SK-N-SH (cell line): ENCODE data around the gene DCHS2.

Experiments
- ELF1 ChIP-seq: IDR thresholded peaks from 2 replicates; pipeline ENCODE4 v1.4.0; 2012
- EP300 ChIP-seq, 2 experiments: IDR thresholded peaks; 2 replicates each; pipeline versions ENCODE4 v1.4.0 to v1.6.1; 2012; ENCODE audit warnings: borderline replicate concordance in 1 of 2, low read depth in 1 of 2, low read length in 1 of 2
- JUND ChIP-seq: IDR thresholded peaks from 2 replicates; pipeline ENCODE4 v1.4.0; 2012
- MXI1 ChIP-seq: IDR thresholded peaks from 2 replicates; pipeline ENCODE4 v1.6.1; 2012; ENCODE audit warnings: mild to moderate bottlenecking, low read depth, low read length, improper control_type of control experiment
- POLR2AphosphoS5 ChIP-seq: IDR thresholded peaks from 2 replicates; pipeline ENCODE4 v1.6.1; 2012; ENCODE audit warnings: low read depth, low read length
- RAD21 ChIP-seq: IDR thresholded peaks from 2 replicates; pipeline ENCODE4 v1.6.1; 2012; ENCODE audit warnings: mild to moderate bottlenecking, low read length
- SIN3A ChIP-seq: IDR thresholded peaks from 2 replicates; pipeline ENCODE4 v1.6.1; 2012; ENCODE audit warnings: low read depth, mild to moderate bottlenecking, low read length, moderate library complexity, borderline replicate concordance
- TEAD4 ChIP-seq: IDR thresholded peaks from 2 replicates; pipeline ENCODE4 v1.4.0; 2012; ENCODE audit warnings: mild to moderate bottlenecking, borderline replicate concordance; ENCODE audit not compliant: insufficient read depth
- TF ChIP-seq, protein P1 (sequence below): fragments of 200-600 bp; sonication (generic); IDR thresholded peaks from 2 replicates; pipeline ENCODE4 v1.6.1; 2017; ENCODE audit warnings: antibody characterized with exemption, mild to moderate bottlenecking, moderate library complexity
- TF ChIP-seq, protein P2 (sequence below): fragments of 150-350 bp; IDR thresholded peaks from 2 replicates; pipeline ENCODE4 v1.6.1; 2016; ENCODE audit warnings: mild to moderate bottlenecking, low read depth, low read length
- TF ChIP-seq, protein P3 (sequence below): IDR thresholded peaks from 2 replicates; pipeline ENCODE4 v1.4.0; 2012; ENCODE audit warnings: low read depth

DNA sequence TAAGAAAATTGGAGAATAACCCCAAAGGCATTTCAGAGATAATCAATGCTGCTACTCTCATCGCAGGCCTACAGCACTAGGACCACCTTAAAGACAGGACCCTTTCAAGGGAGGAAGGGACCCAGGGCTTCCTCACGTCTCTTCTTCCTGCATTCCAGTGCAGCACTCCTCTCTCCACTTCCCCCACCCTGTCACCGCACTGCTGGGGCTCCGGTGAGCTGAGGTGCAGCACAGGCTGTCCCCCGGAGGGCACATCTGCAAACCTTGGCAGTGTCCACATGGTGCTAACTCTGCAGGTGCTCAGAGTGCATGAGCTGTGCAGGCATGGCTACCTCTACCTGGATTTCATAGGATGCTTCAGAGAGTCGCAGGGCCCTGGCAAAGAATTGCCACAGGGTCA lies 305.6 kb downstream of the DCHS2 start:
- TF ChIP-seq, protein P1, sequence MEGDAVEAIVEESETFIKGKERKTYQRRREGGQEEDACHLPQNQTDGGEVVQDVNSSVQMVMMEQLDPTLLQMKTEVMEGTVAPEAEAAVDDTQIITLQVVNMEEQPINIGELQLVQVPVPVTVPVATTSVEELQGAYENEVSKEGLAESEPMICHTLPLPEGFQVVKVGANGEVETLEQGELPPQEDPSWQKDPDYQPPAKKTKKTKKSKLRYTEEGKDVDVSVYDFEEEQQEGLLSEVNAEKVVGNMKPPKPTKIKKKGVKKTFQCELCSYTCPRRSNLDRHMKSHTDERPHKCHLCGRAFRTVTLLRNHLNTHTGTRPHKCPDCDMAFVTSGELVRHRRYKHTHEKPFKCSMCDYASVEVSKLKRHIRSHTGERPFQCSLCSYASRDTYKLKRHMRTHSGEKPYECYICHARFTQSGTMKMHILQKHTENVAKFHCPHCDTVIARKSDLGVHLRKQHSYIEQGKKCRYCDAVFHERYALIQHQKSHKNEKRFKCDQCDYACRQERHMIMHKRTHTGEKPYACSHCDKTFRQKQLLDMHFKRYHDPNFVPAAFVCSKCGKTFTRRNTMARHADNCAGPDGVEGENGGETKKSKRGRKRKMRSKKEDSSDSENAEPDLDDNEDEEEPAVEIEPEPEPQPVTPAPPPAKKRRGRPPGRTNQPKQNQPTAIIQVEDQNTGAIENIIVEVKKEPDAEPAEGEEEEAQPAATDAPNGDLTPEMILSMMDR: no peak
- TF ChIP-seq ELF1: no peak
- no peak for TF ChIP-seq SIN3A
- no peak for TF ChIP-seq EP300 (IDR thresholded peaks at IDR 0.05; ENCODE audit: borderline replicate concordance in 1 of 2, low read depth in 1 of 2, low read length in 1 of 2)
- no peak for TF ChIP-seq RAD21
- TF ChIP-seq MXI1: no peak
- no peak for TF ChIP-seq POLR2AphosphoS5
- TF ChIP-seq TEAD4: no peak
- TF ChIP-seq, protein P2, sequence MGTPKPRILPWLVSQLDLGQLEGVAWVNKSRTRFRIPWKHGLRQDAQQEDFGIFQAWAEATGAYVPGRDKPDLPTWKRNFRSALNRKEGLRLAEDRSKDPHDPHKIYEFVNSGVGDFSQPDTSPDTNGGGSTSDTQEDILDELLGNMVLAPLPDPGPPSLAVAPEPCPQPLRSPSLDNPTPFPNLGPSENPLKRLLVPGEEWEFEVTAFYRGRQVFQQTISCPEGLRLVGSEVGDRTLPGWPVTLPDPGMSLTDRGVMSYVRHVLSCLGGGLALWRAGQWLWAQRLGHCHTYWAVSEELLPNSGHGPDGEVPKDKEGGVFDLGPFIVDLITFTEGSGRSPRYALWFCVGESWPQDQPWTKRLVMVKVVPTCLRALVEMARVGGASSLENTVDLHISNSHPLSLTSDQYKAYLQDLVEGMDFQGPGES: no peak
- TF ChIP-seq, protein P3, sequence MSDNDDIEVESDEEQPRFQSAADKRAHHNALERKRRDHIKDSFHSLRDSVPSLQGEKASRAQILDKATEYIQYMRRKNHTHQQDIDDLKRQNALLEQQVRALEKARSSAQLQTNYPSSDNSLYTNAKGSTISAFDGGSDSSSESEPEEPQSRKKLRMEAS: no peak
- no peak for TF ChIP-seq JUND
